ENCODE results near the gene P4HB.

The P4HB gene

GRCh38 chr17:81895400-81895799, 35.1 kb upstream of the P4HB start:
- no peak for DNase-seq

GRCh38 chr17:81891303-81891552, 30.9 kb upstream of the P4HB start:
- DNase-seq: no peak

GRCh38 chr17:81890447-81891302, 30.3 kb upstream of the P4HB start:
- DNase-seq: no peak

- no peak for DNase-seq
Measured at GRCh38 chr17:81889602-81890001, 29.3 kb upstream of the P4HB start.

- DNase-seq: no peak
Measured at GRCh38 chr17:81888988-81889595, 28.8 kb upstream of the P4HB start.

GRCh38 chr17:81888105-81888987, 28.0 kb upstream of the P4HB start:
- DNase-seq: no peak

- DNase-seq: no peak
Measured at GRCh38 chr17:81885869-81886548, 25.7 kb upstream of the P4HB start.

- no peak for DNase-seq
Measured at GRCh38 chr17:81885454-81885853, 25.1 kb upstream of the P4HB start.

- no peak for DNase-seq
Measured at GRCh38 chr17:81884968-81885367, 24.6 kb upstream of the P4HB start.

- DNase-seq: no peak
Measured at GRCh38 chr17:81884520-81884919, 24.2 kb upstream of the P4HB start.

- DNase-seq: no peak
Measured at GRCh38 chr17:81879121-81879520, 18.8 kb upstream of the P4HB start.

- DNase-seq: no peak
Measured at GRCh38 chr17:81878294-81878693, 18.0 kb upstream of the P4HB start.

GRCh38 chr17:81877569-81877968, 17.2 kb upstream of the P4HB start:
- no peak for DNase-seq

- peak; percentile 9 for DNase-seq
Measured at GRCh38 chr17:81871387-81872230, 11.3 kb upstream of the P4HB start.

- DNase-seq: peak; percentile 76
Measured at GRCh38 chr17:81870981-81871386, 10.6 kb upstream of the P4HB start, which contains the start of gene ARHGDIA. Gene ARHGDIA, minus strand, starts transcription at chr17:81871337. Its CDS starts 1,407 bp downstream, at chr17:81869930.

- peak; percentile 24 for DNase-seq
Measured at GRCh38 chr17:81870131-81870980, 10.0 kb upstream of the P4HB start.

GRCh38 chr17:81869221-81870130, 9.1 kb upstream of the P4HB start:
- DNase-seq: no peak

- peak; percentile 88 for DNase-seq
Measured at GRCh38 chr17:81868674-81869220, 8.4 kb upstream of the P4HB start.

- DNase-seq: no peak
Measured at GRCh38 chr17:81867991-81868673, 7.8 kb upstream of the P4HB start.
